OCI-LY3 (cell line): ENCODE results near the gene KIF3C.

ENCODE experiments used
- CTCF ChIP-seq: fragments of 200-600, 300-600 bp; sonication (generic); IDR thresholded peaks from 2 replicates; pipeline ENCODE4 v1.5.1; 2014; ENCODE audit warnings: antibody characterized with exemption, low read length, low read depth
- EZH2phosphoT487 ChIP-seq: fragments of 200-600 bp; shearing (Covaris generic); IDR thresholded peaks from 2 replicates; pipeline ENCODE4 v1.6.1; 2018; ENCODE audit warnings: antibody characterized with exemption, mixed run types, low read depth

GRCh38 chr2:25994509-25994908 is 12.2 kb upstream of the KIF3C start:
- TF ChIP-seq EZH2phosphoT487 = no peak
- TF ChIP-seq CTCF = no peak
